DMS114 treated with DMSO at 0.1 percent for 48 hours (cell line): ENCODE data around the gene LRSAM1.

ENCODE experiments used
- DNase-seq: peaks from one replicate; lab custom pipeline; 2025; ENCODE audit not compliant: unreplicated experiment; lab: John Stamatoyannopoulos, UW

LRSAM1 gene

DNA sequence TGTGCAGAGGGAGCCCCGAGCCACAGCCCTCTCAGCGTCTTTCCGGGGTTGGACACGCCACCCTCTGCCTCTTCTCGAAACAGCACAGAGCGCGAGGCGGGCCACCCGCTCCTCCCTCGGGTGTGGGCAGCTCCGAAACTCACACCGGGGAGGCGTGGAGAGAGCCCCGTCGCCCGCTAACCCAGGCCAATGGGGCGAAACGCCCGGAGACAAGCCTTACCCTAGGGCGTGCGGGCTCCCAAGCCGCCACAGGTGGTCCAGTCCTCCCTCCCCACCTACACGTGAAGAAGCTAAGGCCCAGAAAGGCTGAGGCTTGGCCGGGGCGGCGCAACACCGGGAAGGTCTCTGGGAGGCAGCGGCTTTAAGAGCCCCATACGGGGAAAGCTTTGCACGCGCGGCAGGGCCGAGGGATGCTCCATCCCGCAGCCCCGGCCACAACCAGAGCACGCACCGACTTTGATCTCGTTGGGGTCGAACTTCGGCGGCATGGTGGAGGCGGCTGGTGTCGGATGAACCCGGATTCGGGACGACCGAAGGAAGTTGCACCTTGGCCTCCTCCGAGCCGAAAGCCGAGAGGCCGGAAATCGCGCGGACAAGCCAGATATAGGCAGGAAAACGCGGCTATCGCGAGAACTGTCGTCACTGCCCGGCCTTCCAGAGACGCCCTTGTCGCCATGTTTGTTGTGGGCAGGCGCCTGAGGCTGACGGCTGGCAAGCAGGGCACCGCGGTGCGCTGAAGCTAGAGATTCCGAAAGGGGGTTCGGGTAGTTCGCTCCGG lies at the start of gene LRSAM1, which contains the start of gene RPL12:
Gene LRSAM1 (plus strand): TSS at position 681 of the 778 bp plus-strand sequence. CDS start 3,018 bp downstream, outside the sequence.
Gene RPL12 (minus strand): TSS at position 577 of the 778 bp plus-strand sequence. CDS start 89 bp downstream, at position 488.
- peak; percentile 78 for DNase-seq

DNA sequence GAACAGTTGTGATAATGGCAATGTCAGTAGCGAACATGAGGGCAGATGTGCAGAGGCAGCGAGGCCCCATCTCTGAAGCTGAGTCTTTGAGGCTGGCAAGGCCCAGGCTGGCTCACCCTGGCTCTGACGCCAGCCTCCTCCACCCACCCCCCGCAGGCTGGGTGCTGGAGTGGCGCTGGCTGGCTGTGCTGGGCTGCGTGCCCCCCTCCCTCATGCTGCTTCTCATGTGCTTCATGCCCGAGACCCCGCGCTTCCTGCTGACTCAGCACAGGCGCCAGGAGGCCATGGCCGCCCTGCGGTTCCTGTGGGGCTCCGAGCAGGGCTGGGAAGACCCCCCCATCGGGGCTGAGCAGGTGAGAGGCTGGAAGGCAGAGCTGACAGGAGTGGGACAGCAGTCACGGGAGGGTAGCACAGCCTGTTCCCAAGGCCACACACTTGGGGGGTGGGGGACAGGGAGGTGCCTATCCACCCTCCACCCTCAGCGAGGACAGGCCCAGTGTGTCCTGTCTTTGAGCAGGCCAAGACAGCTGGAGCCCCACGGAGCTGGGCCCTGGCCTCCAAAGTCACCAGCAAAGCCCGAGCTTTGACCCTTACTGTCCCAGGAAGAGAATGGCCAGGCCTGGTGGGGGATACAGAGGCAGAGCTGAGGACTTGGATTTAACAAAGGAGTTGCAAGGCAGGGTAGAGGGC lies 48.8 kb upstream of the LRSAM1 start:
- no peak for DNase-seq

DNA sequence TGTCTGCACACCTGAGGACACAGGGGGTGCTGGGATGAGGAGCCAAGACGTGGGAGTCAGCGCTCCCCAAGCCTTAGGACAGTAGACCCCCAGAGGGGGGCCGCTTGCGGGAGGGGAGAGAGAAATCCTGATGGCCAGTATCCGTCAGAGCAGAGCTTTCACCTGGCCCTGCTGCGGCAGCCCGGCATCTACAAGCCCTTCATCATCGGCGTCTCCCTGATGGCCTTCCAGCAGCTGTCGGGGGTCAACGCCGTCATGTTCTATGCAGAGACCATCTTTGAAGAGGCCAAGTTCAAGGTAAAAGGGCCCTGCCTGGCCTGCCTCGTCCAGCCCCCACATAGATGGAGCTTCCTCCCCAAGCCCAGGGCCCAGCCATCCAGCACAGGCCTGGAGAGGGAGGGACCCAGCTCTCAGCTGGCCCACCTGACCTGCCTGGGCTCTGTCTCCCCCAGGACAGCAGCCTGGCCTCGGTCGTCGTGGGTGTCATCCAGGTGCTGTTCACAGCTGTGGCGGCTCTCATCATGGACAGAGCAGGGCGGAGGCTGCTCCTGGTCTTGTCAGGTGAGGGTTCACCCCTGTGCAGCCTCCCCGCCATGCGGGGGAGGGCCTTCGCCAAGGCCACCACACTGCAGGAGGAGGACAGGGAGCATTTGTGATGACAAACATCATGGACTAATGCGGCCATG lies 47.7 kb upstream of the LRSAM1 start:
- DNase-seq: no peak

DNA sequence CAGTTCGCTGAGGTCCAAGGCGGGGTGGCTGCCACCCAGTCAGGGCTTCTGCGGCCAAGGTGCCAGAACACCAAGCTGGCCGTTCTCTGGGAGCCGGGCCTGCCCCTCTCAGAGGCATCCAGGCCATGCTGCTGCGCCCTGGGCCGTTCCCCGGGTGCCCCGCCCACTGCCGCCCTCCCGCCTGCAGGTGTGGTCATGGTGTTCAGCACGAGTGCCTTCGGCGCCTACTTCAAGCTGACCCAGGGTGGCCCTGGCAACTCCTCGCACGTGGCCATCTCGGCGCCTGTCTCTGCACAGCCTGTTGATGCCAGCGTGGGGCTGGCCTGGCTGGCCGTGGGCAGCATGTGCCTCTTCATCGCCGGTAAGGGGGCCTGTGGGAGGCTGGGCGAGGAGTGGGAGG lies 46.7 kb upstream of the LRSAM1 start:
- no peak for DNase-seq

GRCh38 chr9:127405344-127406125 lies 45.8 kb upstream of the LRSAM1 start:
- no peak for DNase-seq

GRCh38 chr9:127406799-127407491 lies 44.4 kb upstream of the LRSAM1 start:
- no peak for DNase-seq

DNA sequence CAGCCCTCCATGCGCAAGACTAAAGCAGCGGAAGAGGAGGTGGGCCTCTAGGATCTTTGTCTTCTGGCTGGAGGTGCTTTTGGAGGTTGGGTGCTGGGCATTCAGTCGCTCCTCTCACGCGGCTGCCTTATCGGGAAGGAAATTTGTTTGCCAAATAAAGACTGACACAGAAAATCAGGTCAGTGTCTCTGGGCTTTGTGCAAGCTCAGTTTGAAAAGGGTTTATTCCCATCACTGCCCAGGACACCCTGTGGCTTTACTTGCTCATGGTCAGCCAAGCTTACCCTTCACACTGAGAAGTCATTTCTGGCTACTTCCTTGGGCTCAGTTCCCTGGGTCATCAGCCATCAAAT lies 43.8 kb upstream of the LRSAM1 start:
- no peak for DNase-seq

GRCh38 chr9:127411122-127411521 lies 40.2 kb upstream of the LRSAM1 start:
- DNase-seq: no peak

- no peak for DNase-seq
These were observed 36.2 kb upstream of the LRSAM1 start for GRCh38 chr9:127415141-127415540.

DNA sequence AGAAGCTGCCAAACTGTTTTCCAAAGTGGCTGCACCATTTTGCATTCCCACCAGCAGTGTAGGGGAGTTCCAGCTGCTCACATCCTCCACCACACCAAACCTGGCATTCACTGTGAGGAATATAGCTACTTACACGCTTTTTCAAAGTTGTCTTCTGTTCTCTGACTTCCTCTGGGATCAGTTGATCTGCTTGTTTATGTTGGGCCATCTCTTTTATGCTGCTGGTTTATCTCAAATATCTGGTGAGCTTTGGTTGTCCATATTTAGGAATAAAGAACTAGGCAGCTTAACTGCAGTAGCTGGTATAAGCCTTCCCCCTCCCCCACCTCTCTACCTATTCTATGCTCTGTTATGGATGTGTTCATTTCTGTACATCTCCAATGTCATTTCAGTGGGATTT lies 35.7 kb upstream of the LRSAM1 start:
- no peak for DNase-seq

DNA sequence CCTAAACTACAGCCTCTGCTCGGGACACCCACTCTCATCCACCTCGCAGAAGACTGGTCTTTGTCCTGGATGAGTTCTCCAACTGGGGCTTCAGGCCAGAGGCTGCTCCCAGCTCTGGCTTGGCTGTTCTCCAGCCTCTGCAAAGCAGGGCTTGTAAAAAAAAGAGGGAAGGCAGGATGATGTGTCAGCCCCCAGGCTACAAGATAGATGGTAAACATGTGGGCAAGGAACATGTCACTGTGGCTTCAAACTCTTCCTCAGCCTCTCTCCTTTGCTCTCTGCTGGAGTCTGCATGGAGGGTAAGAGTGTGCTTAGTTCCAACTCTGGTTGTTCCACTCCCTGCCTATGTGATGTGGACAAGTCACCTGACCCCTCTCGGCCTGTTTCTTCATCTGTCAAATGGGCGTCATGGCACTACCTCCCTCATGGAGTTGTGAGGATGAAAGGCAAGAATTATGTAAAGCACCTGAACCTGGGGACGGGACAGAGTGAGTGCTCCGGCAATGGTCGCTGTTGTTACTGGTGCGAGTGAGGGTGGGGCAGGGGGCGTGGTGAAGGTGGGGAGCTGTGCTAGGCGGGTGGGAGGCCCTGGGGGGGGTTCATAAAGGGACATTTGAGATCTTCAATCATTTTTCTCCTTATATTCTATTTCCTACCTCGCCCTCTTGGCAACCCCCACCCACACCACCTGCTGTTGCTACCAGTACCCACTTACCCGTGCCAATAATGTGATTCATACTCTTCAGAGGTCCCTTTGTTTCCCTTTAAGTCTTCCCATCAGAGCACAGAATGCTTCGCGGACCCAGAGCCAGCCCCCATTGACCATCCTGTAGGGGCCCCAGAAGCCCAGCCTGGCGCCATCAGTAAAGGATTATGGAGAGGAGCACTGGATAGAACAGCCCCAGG lies 33.9 kb upstream of the LRSAM1 start:
- DNase-seq: no peak

DNA sequence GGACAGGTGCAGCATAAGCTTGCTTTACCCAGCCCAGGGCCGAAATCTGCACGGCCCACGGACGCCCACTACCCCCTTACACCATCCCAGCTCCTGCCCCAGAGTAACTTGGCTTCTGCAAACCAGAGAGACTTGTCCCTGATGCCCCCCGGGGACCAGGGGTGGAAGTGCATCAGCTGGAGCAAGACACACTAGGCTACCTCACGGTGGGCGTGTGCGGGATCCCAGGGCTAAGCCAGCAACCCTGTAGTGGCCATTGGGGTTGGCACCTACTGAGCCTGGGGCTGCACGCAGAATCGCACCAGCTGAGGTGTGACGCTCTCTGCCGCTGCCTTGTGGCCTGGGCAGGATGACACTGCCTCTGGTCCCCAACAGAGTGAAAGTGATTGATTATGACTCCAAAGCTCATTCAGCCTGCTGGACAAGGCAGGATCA lies 33.3 kb upstream of the LRSAM1 start:
- DNase-seq: no peak

DNA sequence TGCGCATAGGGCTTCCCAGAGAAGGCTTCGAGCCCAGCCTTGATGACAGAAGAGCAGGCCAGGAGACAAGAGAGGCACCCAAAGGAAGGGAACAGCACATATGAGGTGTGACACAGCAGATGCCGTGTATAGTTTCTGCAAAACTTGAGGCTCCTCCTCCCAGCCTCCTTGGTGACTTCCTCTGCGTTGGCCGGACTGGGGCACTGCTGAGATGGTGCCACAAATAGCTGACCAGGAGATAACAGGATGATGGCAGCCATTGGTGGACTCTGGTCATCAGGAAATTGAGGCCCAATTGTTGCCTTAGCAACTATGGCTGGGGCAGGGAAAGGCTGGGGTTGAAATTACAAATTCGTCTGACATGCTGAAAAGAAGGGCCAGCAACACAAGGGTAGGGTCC lies 32.0 kb upstream of the LRSAM1 start:
- no peak for DNase-seq

DNA sequence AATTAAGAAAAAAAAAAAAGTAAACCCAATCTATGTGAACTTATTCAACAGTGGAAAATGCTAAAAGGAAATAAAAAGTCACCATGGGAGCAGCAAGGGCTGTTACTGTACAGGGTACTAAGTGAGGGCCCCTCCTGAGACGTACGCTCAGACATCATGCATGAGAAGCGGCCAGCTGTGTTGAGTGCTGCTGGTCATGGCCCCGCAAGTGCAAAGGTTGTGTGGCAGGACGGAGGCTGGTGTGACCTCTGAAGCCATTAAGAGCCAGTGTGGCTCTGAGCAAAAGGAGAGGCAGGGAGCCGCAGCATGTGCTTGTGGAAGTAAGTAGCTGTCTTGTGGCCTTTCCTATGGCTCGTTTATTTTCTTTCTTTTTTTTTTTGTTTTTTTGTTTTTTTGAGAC lies 30.3 kb upstream of the LRSAM1 start:
- no peak for DNase-seq

DNA sequence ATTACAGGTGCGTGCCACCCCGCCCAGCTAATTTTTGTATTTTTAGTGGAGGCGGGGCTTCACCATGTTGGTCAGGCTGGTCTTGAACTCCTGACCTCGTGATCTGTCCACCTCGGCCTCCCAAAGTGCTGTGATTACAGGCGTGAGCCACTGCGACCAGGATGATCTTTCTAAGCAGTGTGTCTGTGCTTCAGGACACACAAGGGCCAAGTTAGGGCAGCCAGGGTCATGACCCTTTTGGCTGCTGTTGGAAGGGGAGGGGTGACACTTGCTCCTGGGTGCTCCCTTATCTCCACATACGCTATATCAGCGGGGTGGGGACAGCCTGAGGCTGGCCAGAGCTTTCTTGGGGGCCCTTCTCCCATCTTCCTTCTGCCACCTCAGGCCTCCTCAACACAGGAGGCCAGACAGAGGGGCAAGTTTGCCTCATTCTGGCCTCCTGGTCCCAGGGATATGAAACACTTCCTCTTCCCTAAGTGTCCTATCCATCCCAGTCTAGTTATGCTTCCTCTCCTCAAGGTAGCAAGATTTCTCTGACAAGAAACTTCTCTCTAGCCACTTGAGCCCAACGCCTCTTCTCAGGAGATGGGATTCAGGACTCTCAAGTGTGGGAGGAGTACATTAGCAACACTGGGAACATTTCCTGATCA lies 29.1 kb upstream of the LRSAM1 start:
- DNase-seq: no peak

DNA sequence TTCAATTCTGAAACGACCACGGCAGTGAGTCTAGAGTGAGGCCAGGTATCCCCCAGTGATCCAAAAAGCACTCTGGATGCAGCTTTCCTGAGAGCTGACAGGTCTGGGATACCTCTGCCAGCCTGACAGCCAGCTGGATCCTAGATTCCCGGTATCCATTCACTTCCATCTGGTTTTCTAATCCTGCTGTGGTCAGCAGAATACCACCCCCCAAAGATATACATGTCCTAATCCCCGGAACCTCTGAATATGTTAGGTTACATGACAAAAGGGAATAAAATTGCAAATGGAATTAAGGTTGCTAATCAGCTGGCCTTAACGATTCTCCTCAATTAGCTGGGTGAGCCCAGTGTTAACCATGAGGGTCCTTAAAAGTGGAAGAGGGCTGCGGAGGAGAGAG lies 28.5 kb upstream of the LRSAM1 start:
- no peak for DNase-seq

GRCh38 chr9:127423476-127423933 lies 27.8 kb upstream of the LRSAM1 start:
- no peak for DNase-seq

DNA sequence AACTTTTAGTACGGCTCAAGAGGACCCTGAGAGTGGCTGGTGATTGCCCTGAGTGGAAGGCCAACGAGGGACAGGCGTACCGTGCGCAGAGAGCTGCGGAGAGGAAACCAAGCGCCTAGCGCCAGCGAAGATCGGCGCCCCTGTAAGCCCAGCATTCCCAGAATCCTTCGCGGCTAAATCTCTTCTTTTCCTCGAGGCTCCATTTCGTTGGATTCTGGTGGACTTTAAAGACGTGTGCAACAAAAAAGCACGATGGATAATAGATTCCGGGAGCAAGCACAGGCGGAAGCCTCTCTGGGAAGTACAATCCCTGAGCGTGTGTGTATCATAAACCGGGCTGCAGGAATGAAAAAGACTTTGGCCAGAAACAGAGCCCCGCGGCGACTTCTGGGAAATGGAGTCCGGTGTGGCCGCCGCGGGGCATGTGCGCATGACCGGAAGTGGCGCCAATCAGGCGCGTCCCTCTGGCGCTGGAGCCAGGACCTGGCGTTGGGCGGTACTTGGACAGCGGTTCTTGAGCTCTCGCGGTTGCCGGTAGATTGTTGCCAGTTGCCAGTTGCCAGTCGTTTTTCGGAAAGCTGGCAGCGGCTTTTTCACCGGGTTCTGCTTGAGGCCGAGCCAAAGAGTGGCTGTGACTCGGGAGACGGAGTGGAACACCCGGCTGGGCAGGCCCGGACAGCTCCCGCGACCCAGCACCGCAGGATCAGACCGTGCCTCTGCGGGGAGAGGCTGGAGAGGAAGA lies 27.2 kb upstream of the LRSAM1 start, which contains the start of gene ZNF79:
Gene ZNF79 (plus strand): TSS at position 449 of the 742 bp plus-strand sequence. CDS start 406 bp downstream, outside the sequence.
- DNase-seq: peak; percentile 87
